Stimulated activated naive CD8-positive, alpha-beta T cell treated with anti-CD3 and anti-CD28 coated beads, Interleukin-15, Interleukin-2, amounts not matched to agents 100 U/mL and 50 U/mL, for 24 hours (primary cell): Measurements from ENCODE around the gene NBPF15.
"Not testable (repeated sequence)": the region's sequence is repeated elsewhere in the genome, so short reads cannot be mapped to it uniquely, and the experiment has no call there.

Experiments
- ATAC-seq: fragments of 150-1000 bp; cut with Tn5 transposase; one replicate; pipeline ENCODE4 v1.10.0; 2021
- DNase-seq: peaks from one replicate; pipeline ENCODE4 v3.0.0; 2021

NBPF15 gene

DNA sequence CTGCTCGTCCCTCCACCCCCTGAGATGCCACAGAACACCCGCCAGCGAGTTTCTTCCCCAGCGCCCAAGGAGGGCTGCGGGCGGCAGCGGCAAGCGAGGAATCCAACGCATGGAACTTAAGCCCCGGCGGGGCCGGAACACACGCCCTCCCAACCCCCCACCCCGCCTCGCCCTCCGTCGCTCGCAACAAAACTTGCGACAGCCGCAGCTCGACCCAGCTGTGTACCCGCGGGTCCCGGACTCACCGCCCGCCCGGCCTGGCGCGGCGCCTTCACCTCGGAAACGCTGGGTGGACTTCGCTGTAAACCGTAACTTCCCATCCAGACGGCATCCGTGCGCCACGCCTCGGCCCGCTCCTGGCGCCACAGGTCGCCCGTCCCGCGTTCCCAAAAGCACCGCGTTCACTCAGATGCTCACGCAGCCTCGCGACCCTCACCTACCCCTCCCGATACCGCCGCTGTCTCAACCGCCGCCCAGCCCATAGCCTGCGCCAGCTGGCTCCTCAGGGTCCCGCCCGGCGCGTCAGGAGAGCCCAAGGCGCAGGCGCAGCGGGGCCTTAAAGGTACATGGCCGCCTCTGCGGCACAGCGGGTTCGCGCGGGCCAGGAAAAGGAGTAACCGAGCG lies at the start of gene NBPF15:
Gene NBPF15, minus strand, starts transcription at position 534 of the 624 bp plus-strand sequence. CDS start 21,666 bp downstream, outside the sequence.
- DNase-seq (peak; percentile 70), ATAC-seq (peak; percentile 99)

DNA sequence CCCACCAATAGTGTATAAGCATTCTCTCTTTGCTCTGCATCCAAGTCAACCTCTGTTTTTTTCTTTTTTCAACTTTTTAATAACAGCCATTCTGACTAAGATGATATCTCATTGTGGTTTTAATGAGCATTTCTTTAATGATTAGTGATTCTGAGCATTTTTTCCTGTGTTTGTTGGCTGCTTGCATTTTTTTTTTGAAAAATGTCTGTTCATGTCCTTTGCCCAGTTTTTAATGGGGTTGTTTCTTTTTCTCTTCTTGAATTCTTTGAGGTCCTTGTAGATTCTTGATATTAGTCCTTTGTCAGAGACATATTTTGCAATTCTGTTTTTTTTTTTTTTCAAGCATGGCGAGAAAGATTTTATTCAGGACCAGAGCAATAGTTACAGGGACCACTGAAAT lies 35.0 kb upstream of the NBPF15 start:
- not testable (repeated sequence) for DNase-seq, ATAC-seq

GRCh38 chr1:144494130-144494529 lies 32.7 kb upstream of the NBPF15 start:
- DNase-seq, ATAC-seq: not testable (repeated sequence)

DNA sequence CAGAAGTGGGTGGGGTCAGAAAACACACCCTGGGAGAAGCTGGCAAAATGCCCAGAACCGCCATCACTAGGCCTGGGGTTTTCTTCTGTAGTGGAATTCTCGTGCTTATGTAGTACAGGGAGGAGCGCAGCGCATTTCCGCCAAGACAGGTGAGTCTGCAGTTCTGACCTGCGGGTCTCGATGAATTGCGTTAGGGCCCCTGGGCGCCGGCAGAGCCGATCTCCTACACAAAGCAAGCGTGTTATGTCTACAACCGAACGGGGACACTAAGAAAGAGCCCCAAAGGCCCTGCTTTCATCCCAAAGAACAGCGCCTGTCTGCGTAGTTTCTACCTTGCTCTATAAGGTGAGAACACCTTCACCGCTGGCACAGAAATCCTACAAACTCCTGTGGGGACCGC lies 28.9 kb upstream of the NBPF15 start:
- DNase-seq, result peak; percentile 4
- not testable (repeated sequence) for ATAC-seq

- not testable (repeated sequence) for ATAC-seq, DNase-seq
Measured at GRCh38 chr1:144487002-144487401, 25.5 kb upstream of the NBPF15 start.

DNA sequence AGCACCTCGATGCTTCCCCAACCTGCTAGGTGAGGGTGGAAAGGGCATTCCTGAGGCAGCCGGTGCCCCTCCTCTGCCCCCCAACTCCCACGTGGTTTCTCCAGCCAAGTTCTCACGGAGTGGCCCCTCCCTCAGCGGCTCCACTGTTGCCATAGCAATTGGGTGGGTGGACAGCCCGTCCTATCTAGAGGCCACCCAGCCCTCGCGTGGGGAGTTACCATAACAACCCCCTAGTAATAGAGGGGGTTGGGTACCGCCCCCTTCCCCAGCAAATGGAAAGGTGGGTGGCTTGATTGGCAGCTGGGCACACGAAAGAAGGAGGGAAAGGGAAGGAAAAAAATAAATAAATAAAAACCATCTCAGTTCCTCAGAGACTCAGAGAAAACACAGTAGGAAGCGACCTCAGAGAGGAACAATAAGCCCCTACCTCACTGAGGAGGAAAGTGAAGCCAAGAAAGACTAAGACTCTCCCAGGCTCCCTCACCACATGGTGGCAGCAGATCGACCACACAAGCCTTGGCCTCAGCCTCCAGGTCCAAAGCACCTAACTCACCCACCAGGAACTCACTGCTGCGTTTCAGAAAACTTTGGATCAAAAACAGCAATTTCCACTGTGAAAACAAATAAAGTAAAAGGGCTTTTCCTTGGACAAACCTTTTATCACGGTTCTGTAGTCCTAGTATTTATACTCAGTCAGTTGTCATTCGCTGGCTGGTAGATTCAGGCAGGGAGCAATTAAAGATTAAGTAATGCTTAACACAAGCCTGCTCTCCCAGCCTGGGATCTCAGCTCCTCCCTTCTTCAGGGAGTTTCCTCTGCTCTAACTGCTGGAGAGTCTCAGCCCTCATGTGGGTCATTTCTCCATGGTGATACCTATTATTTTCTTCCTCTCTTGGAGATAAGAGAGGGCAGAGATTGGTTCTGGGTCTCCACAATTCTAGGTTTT lies 23.9 kb upstream of the NBPF15 start:
- not testable (repeated sequence) for ATAC-seq, DNase-seq

DNA sequence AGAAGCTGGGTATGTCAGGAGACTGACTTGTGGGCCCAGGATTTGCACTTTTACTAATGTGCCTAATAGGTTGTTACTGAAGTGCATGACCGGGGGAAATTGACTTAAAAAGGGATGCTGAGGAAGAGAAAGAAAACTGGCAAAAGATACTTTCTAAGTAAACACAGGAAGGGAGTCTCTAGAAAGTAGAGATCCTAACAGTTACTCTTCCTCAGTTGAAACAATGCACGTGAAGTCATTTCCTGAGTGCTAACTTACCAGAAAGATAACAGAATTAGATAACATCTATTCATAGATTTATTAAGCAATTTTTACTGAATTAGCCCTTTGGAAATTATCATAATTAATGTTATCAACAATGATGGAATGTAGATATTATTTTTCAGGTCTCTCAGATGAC lies 12.4 kb upstream of the NBPF15 start:
- ATAC-seq, DNase-seq: not testable (repeated sequence)

DNA sequence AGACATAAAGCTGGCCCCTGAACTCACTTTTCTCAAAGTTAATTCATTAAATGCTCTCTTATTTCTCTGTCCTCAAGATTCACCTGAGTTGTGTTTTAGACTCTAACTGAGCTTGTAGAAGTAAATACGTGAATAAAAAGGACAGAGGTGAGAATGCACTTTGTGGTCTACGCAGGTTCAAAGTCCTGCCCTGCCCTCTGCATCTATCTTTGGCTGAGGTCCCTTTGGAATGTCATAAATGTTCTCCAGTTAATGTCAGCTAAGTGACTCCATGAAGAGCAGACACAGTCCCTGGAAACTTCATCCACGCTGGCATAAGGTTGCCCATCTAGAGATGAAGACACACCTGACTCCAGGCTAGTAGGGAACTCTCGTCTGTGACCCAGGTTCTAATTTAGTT lies 10.0 kb upstream of the NBPF15 start:
- not testable (repeated sequence) for DNase-seq, ATAC-seq

DNA sequence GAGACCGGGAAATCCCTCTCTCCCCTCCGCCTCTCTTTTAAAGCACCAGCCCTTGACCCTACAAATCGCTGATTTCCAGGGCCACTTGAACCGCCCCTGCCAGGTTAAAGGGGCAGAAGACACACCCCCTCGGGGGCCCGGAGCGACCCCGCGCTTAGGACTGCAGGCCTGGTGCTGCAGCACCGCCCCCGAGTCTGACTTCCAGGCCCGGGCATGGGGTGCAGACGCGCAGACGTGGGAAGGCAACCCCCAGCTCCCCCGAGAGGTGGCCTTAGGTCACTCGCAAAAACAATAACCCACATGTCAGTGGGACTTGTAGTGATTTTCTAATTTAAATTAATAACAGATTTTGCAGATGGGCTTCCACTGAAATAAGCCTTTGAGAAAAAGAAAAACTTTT lies 309 bp upstream of the NBPF15 start:
- ATAC-seq, DNase-seq: not testable (repeated sequence)

DNA sequence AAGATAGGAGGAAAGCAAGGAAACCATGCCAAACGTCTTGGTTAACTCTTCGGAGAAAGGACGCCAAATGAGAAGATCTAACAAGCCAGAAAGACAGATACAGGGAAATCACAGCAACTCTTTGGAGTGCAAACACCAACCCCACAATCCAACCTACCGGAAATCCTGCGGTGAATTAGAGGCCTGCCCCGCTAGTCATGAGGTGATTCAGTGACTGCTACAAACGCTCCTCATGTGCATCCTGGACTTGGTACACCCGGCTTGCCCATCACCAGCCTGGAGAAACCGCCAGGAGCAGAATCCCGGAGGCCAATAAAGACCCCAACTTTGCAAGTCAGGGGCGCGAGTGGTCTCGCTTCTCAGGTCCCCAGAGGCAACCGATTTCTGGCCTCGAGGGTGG lies 783 bp downstream of the NBPF15 start:
- not testable (repeated sequence) for DNase-seq
- peak; percentile 52 for ATAC-seq

- not testable (repeated sequence) for ATAC-seq, DNase-seq
Measured at GRCh38 chr1:144442402-144442801, 19.1 kb downstream of the NBPF15 start.

DNA sequence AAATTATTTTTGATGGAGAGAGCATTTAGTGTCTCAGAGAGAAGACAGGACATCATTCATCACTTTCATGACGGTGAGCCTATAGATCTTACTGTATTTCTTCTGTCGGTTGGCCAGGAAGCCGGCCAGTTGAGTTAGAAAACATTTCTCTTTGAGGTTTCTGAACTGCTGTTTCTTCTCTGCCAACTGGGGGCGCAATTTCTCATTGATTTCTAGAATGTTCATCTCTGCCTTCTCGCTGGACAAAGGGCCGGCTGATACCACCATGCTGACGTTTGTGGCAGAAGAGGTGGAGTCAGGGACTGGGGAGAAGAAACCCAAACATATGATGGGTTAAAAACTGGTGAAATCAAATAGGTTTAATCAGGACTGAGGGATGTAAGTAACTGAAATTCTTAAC lies 21.7 kb downstream of the NBPF15 start:
- ATAC-seq, result not testable (repeated sequence)
- peak; percentile 10 for DNase-seq

- DNase-seq, result peak; percentile 65
- ATAC-seq, result not testable (repeated sequence)
Measured at GRCh38 chr1:144418891-144419694, 42.4 kb downstream of the NBPF15 start.

DNA sequence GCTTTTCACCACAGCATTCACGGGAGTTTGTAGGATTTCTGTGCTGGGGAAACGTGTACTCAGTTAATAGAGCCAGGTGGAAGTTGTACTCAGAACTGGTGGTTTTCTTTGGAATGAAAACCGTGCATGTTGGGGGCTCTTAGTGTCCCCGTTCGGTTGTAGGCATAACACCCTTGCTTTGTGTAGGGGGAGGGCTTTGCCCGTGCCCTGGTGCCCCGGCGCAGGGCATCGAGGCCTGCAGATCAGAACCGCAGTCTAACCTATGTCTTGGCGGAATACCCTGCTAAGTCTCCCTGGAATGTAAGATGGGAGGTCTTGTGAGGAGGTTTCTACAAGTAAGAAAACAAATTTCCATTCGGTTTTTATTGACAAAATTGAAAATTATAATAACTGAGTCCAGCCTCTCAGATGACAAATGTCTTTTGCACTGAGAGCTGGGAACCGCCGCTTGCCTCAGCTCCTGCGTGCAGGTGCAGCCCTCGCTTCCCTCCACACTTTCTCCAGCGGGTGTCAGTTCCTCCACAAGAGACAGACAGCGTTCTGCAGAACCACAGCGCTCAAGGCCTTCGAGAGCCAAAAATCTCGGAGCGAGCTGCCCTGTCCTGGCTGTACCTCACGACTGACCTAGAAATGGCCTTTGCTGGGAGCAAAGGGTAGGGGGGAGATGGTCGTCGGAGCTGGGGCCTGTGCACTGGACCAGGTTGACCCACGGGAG lies 47.9 kb downstream of the NBPF15 start:
- peak; percentile 1 for ATAC-seq
- not testable (repeated sequence) for DNase-seq

GRCh38 chr1:144412491-144413403 lies 48.7 kb downstream of the NBPF15 start:
- ATAC-seq, result peak; percentile 93
- DNase-seq, result peak; percentile 89

DNA sequence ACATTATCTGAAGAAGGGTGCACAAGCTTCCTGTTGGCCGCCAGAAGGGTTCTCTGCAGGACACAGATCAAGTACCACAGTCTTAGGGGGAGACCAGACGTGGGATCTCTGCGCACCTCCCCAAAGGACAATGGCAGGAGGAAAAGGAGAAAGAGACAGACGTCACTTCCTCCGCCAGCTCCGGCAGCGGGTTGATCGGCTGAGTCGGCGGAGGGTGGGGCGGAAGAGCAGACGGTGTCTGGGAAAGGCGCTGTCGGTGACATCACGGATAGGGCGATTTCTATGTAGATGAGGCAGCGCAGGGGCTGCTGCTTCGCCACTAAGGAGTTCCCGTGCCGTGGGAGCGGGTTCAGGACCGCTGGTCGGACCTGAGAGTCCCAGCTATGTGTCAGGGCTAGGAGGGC lies 49.4 kb downstream of the NBPF15 start:
- DNase-seq (peak; percentile 72), ATAC-seq (peak; percentile 44)

DNA sequence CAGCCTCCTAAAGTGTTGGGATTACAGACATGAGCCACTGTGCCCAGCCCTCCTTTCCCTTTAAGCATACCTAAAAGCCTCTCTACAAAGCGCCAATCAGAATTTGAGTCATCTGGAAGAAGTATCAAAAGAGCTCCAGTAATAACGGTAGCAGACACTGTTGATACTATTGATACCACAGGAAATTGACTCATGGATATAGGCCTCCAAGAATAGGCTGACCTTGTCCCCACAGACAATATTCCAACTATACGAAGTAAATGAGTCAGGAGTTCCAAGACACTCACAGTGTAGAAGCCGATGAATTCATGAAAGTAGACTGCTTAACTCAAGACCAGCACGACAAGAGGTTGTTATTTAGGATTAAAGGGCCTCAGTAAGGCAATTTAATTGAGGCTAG lies 58.7 kb downstream of the NBPF15 start:
- DNase-seq, result not testable (repeated sequence)
- peak; percentile 93 for ATAC-seq

- not testable (repeated sequence) for DNase-seq, ATAC-seq
Measured at GRCh38 chr1:144371651-144372050, 89.8 kb downstream of the NBPF15 start.
